Adrenal gland (tissue), 12 donors: ENCODE measurements around the gene EID3. TPM values are rescaled to one million over a fixed set of nuclear protein-coding genes. Genes with fewer than 3 reads are reported as not detected.
"Not testable (repeated sequence)": the region's sequence is repeated elsewhere in the genome, so short reads cannot be mapped to it uniquely, and the experiment has no call there.

Experiments
- DNase-seq, 7 donors: peaks; one replicate each; pipeline ENCODE4 v3.0.0-alpha.2; 2019 to 2020
- H3K27ac ChIP-seq, 5 donors: fragments of 200-600 bp; sonication (generic) in 4 of 5; 1 replicate in 3 of 5; 2 replicates in 2 of 5; pipeline versions ENCODE4 v1.5.1 to v1.8.0; 2016 to 2020; ENCODE audit warnings: mild to moderate bottlenecking in 1 of 5
- H3K27me3 ChIP-seq: fragments of 200-600 bp; 2 replicates; pipeline ENCODE4 v1.8.0; 2021
- H3K36me3 ChIP-seq, 2 donors: fragments of 200-600 bp; replicated peaks in 1 of 2; 1 replicate in 1 of 2; 2 replicates in 1 of 2; pipeline versions ENCODE4 v1.5.1 to v1.8.0; 2018 to 2022
- H3K4me1 ChIP-seq, 2 donors: fragments of 200-600 bp; replicated peaks in 1 of 2; 1 replicate in 1 of 2; 2 replicates in 1 of 2; pipeline versions ENCODE4 v1.5.1 to v1.8.0; 2018 to 2021
- H3K4me3 ChIP-seq, 4 donors: fragments of 200-600 bp; sonication (generic) in 3 of 4; one replicate each; pipeline ENCODE4 v1.5.1; 2016 to 2018
- H3K9me3 ChIP-seq, 3 donors: fragments of 200-600 bp; sonication (generic) in 1 of 3; replicated peaks in 1 of 3; 1 replicate in 2 of 3; 2 replicates in 1 of 3; pipeline versions ENCODE4 v1.5.1 to v1.8.0; 2016 to 2021
- POLR2A ChIP-seq, 2 donors: fragments of 450-650 bp; IDR thresholded peaks; one replicate each; pipeline ENCODE4 v1.6.1; 2017; ENCODE audit warnings: antibody characterized with exemption in 2 of 2, mild to moderate bottlenecking in 2 of 2, moderate library complexity in 1 of 2
- WGBS, 4 donors: extraction: QIAGEN DNeasy Blood & Tissue Kit in 2 of 4; methylation state at CpG; one replicate each; pipeline versions ENCODE4 v1.1.5 to v1.1.7; 2013 to 2017; 5-methylcytosine and 5-hydroxymethylcytosine counted together
- intact Hi-C, 2 donors: fragments of 100-400 bp; cut with DNase I; formaldehyde crosslinking; loops; one replicate each; pipeline versions ENCODE4 v1.14.1 to v1.15.0; 2022 to 2023
- polyA plus RNA-seq, 3 donors: library from polyadenylated mRNA; stranded (reverse); fragments of 200-250 nt in 2 of 3; fragments of 350-450 nt in 1 of 3; fragmentation: Illumina TruSeq in 1 of 3; extraction: RNeasy Lipid Tissue Mini Kit (QIAGEN cat#74804) in 1 of 3; gene quantifications; one replicate each; pipeline ENCODE4 v1.2.3, GENCODE V29; 2013 to 2014
- total RNA-seq, 9 donors: library from RNA; depleted of rRNA in 4 of 9; stranded (reverse); fragments of >200 nt in 4 of 9; fragments of 120-200 nt in 1 of 9; fragmentation: NEBNext Ultra II Directional in 1 of 9; extraction: Animal tissue kit (Norgen Biotek cat#: 25700) in 1 of 9; gene quantifications; one replicate each; pipeline versions ENCODE4 v1.1.0 to v1.2.4, GENCODE V29; 2013 to 2023
- TF ChIP-seq, protein P1 (sequence below), 6 experiments: fragments of 450-650 bp in 4 of 6; fragments of 200-600 bp in 2 of 6; sonication (generic) in 1 of 6; IDR thresholded peaks; 1 replicate in 5 of 6; 2 replicates in 1 of 6; pipeline versions ENCODE4 v1.5.1 to v1.8.0; 2016 to 2021; ENCODE audit warnings: antibody characterized with exemption in 6 of 6, mild to moderate bottlenecking in 2 of 6, moderate library complexity in 1 of 6
- donor health status: healthy with polysubstance abuse.
- donor health status: Bipolar disorder and iron deficiency.
- donor health status: DM: yes; HTN: yes; CAD: no.
- donor health status: DM: no; HTN: no; CAD: no.
- donor health status: DM: no; HTN: no; CAD: no.
- donor health status: DM: yes; HTN: yes; CAD: no.

Gene EID3
- total and polyA plus RNA-seq, 12 donors: 1.5 to 20.3 (median 5.5) TPM

DNA sequence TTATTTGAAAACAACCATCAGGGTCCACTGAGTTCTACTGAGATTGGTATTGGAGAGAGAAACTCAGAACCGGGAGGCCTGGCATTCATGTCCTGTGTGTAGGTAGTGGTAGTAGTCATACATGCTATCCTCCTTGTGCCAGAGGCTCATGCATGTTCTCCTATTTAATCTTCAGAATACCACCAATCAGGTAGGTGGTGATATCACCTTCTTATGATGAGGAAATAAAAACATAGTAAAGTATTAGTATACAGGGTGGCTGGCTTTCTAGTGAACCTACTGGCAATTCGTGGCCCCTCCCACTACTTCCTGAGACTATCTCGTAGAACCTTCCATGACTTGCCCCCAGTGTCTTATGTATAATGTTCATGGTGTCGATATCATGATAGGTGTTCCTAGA lies 40.5 kb upstream of the EID3 start:
- no peak for TF ChIP-seq POLR2A (IDR thresholded peaks at IDR 0.05)
- TF ChIP-seq, protein P1, sequence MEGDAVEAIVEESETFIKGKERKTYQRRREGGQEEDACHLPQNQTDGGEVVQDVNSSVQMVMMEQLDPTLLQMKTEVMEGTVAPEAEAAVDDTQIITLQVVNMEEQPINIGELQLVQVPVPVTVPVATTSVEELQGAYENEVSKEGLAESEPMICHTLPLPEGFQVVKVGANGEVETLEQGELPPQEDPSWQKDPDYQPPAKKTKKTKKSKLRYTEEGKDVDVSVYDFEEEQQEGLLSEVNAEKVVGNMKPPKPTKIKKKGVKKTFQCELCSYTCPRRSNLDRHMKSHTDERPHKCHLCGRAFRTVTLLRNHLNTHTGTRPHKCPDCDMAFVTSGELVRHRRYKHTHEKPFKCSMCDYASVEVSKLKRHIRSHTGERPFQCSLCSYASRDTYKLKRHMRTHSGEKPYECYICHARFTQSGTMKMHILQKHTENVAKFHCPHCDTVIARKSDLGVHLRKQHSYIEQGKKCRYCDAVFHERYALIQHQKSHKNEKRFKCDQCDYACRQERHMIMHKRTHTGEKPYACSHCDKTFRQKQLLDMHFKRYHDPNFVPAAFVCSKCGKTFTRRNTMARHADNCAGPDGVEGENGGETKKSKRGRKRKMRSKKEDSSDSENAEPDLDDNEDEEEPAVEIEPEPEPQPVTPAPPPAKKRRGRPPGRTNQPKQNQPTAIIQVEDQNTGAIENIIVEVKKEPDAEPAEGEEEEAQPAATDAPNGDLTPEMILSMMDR (IDR thresholded peaks at IDR 0.05): no peak
- H3K36me3 ChIP-seq: no peaks in the 10 kb centered on the region
- no peak for DNase-seq
- H3K9me3 ChIP-seq: no peaks in the 10 kb centered on the region
- H3K4me1 ChIP-seq: no peaks in the 10 kb centered on the region
- 67 to 89% (median 80%) methylated on average over 3 to 4 of the region's 4 CpGs for WGBS, 4 donors
- intact Hi-C loops: no loop called here
- no peak overlapping the region for H3K4me3 ChIP-seq
- no peaks in the 10 kb centered on the region for H3K27me3 ChIP-seq
- H3K27ac ChIP-seq: no peak overlapping the region

DNA sequence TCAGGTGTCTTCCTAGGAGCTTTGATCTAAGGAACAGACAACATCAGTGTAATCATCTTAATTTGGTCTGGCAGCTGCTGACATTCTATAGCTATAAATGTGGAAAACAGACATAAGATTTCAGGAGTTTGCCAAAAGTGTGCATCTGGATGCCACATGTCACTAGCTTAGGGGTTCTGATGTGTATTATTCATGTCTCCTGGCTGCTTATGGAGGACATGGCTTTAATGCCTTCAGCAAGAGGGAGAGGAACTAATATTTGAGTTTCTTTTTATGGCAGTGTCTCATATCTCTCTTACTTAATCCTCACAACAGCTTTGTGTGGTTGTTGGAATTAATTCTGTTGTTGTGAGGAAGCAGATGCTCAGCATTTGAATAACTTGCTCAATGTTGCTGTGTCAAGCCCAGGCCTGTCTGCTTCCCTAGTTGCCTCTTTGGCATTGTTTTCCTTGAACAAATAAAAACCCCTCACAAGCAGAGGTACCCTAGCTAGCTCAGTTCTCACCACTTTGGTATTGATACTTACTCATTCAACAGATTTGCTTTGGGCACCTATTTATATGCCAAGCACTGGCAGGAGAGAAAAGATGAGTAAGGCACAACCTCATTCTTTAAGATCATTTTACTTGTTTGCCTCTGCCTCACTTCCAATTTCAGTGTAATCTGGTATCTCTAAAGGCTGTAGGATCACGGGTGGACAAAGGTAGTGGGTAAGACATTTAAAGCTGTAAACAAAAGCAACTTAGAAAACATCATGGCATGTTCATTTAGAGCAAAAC lies 39.8 kb upstream of the EID3 start:
- H3K36me3 ChIP-seq: no peaks in the 10 kb centered on the region
- no peak overlapping the region for H3K4me3 ChIP-seq
- peak overlapping the region in 1 of 5 donors; percentile 32 for H3K27ac ChIP-seq
- 62 to 92% (median 76%) methylated on average over 1 of the region's 1 CpG for WGBS, 4 donors
- DNase-seq: no peak
- no peak for TF ChIP-seq POLR2A (IDR thresholded peaks at IDR 0.05)
- TF ChIP-seq, protein P1 (IDR thresholded peaks at IDR 0.05): no peak
- no peaks in the 10 kb centered on the region for H3K27me3 ChIP-seq
- no peaks in the 10 kb centered on the region for H3K4me1 ChIP-seq
- intact Hi-C loops: no loop called here
- H3K9me3 ChIP-seq: no peaks in the 10 kb centered on the region

DNA sequence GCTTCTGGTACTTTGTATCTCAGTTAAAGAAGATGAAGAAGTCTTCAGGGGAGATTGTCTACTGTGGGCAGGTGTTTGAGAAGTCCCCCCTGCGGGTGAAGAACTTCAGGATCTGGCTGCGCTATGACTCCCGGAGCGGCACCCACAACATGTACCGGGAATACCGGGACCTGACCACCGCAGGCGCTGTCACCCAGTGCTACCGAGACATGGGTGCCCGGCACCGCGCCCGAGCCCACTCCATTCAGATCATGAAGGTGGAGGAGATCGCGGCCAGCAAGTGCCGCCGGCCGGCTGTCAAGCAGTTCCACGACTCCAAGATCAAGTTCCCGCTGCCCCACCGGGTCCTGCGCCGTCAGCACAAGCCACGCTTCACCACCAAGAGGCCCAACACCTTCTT lies 38.1 kb upstream of the EID3 start:
- H3K9me3 ChIP-seq, intact Hi-C loops, H3K4me3 ChIP-seq, H3K27me3 ChIP-seq, H3K36me3 ChIP-seq, H3K4me1 ChIP-seq, DNase-seq, H3K27ac ChIP-seq: not testable (repeated sequence)
- 89 to 97% (median 95%) methylated on average over 8 to 23 of the region's 24 CpGs for WGBS, 4 donors

DNA sequence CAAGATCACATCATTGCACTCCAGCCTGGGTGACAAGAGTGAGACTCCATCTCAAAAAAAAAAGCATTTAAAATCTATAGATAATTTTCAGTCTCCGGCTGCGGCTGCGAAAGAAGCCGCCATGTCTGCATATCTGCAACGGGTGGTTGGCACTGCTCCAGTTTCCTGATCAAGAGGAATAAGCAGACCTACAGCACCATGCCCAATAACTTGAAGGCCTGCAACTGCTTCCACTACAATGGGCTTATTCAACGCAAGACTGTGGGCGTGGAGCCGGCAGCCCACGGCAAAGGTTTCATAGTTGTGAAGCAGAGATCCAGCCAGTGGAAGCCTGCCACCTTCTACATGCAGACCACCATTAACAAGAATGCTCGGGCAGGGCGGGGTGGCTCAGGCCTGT lies 30.6 kb upstream of the EID3 start:
- WGBS, 4 donors: 88 to 93% (median 93%) methylated on average over 11 of the region's 11 CpGs
- H3K9me3 ChIP-seq: no peaks in the 10 kb centered on the region
- intact Hi-C loops: no loop called here
- no peak overlapping the region for H3K4me3 ChIP-seq
- TF ChIP-seq POLR2A (IDR thresholded peaks at IDR 0.05): no peak
- TF ChIP-seq, protein P1 (IDR thresholded peaks at IDR 0.05): no peak
- H3K27me3 ChIP-seq: no peaks in the 10 kb centered on the region
- H3K4me1 ChIP-seq: peaks cover 0 to 10% of the 10 kb centered on the region in 2 donors
- no peak overlapping the region for H3K27ac ChIP-seq
- no peaks in the 10 kb centered on the region for H3K36me3 ChIP-seq
- no peak for DNase-seq

DNA sequence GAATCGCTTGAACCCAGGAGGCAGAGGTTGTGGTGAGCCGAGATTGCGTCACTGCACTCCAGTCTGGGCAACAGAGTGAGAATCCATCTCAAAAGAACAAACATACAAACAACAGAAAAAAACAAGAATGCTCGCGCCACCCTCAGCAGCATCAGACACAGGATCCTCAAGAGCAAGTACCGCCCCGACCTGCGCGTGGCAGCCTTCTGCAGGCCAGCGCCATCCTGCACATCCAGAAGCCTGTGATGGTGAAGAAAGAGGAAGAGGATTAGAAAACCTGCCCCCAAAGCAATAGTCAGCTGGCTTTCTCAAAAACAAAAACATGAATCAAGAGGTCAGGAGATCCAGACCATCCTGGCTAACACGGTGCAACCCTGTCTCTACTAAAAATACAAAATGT lies 30.0 kb upstream of the EID3 start:
- peaks cover 0 to 10% of the 10 kb centered on the region in 2 donors for H3K4me1 ChIP-seq

More for the DNA sequence above, 30.0 kb upstream of the EID3 start:
- TF ChIP-seq, protein P1 (IDR thresholded peaks at IDR 0.05): no peak
- no peak for TF ChIP-seq POLR2A (IDR thresholded peaks at IDR 0.05)
- intact Hi-C loops: no loop called here
- Histone ChIP-seq H3K4me3 (no peak overlapping the region), H3K27me3 (no peaks in the 10 kb centered on the region), H3K36me3 (no peaks in the 10 kb centered on the region), H3K27ac (no peak overlapping the region), H3K9me3 (no peaks in the 10 kb centered on the region)
- no peak for DNase-seq
- WGBS, 4 donors: 92 to 97% (median 95%) methylated on average over 11 of the region's 11 CpGs
